SU-DHL-6 (cell line): Measurements from ENCODE around the gene RGPD3.
"Not testable (repeated sequence)": the region's sequence is repeated elsewhere in the genome, so short reads cannot be mapped to it uniquely, and the experiment has no call there.

Experiments
- CTCF ChIP-seq: fragments of 200-600 bp; sonication (generic); IDR thresholded peaks from one replicate; pipeline ENCODE4 v1.5.1; 2017; ENCODE audit warnings: antibody characterized with exemption, mild to moderate bottlenecking, low read length, moderate library complexity; ENCODE audit not compliant: insufficient read depth, poor library complexity, severe bottlenecking
- EZH2phosphoT487 ChIP-seq: fragments of 200-600 bp; sonication (generic), shearing (Covaris generic); conservative IDR thresholded peaks from 2 replicates; pipeline ENCODE4 v1.6.1; 2018; ENCODE audit warnings: mild to moderate bottlenecking, antibody characterized with exemption, low read length, moderate library complexity, mixed read lengths

- not testable (repeated sequence) for TF ChIP-seq EZH2phosphoT487, CTCF
Observed at GRCh38 chr2:106492399-106492798, 24.2 kb upstream of the RGPD3 start.
